BLaER1 treated with 17β-estradiol and CSF1 and Interleukin-3, amounts not matched to agents 10 nM and 100 nM (cell line): ENCODE data around the gene AP4B1.
"Not testable (repeated sequence)": the region's sequence is repeated elsewhere in the genome, so short reads cannot be mapped to it uniquely, and the experiment has no call there.

ENCODE experiments used
- H3K27ac ChIP-seq, 11 experiments: shearing (Covaris generic); formaldehyde crosslinking; 2 replicates each; pipeline ENCODE4 v1.8.1; 2022
- H3K27me3 ChIP-seq, 11 experiments: shearing (Covaris generic); formaldehyde crosslinking; 2 replicates each; pipeline ENCODE4 v1.8.1; 2022
- H3K36me3 ChIP-seq, 11 experiments: shearing (Covaris generic); formaldehyde crosslinking; 2 replicates each; pipeline ENCODE4 v1.8.1; 2022
- H3K4me1 ChIP-seq, 10 experiments: shearing (Covaris generic); formaldehyde crosslinking; 2 replicates each; pipeline ENCODE4 v1.8.1; 2022
- H3K4me2 ChIP-seq, 11 experiments: shearing (Covaris generic); formaldehyde crosslinking; 2 replicates each; pipeline ENCODE4 v1.8.1; 2022
- H3K4me3 ChIP-seq, 10 experiments: shearing (Covaris generic); formaldehyde crosslinking; 2 replicates each; pipeline ENCODE4 v1.8.1; 2022
- H3K9ac ChIP-seq, 11 experiments: shearing (Covaris generic); formaldehyde crosslinking; 2 replicates each; pipeline ENCODE4 v1.8.1; 2022
- H3K9me3 ChIP-seq, 11 experiments: shearing (Covaris generic); formaldehyde crosslinking; replicated peaks in 1 of 11; 2 replicates each; pipeline ENCODE4 v1.8.1; 2022
- H4K20me1 ChIP-seq, 11 experiments: shearing (Covaris generic); formaldehyde crosslinking; 2 replicates each; pipeline ENCODE4 v1.8.1; 2022
- Cebpa-rat ChIP-seq, 11 experiments: shearing (Covaris generic); IDR thresholded peaks; 2 replicates each; pipeline ENCODE4 v1.8.1; 2022

The AP4B1 gene

DNA sequence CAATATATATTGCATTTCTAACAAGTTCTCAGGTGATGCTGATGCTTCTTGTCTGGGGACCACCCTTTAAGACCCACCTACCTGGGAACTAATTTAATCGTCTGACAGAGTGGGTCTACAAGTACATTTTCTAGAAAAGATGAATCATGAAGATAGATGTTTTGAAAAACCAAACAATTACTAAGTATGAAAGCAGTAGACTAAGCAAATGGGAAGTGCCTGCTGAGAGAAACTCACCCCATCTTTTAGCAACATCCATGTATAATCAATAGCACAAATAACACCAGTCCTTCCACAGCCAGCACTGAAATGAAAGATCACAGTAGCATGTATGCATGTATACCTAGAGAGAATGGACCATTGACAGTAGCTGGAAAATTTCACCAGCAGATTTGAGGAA lies 50.4 kb downstream of the AP4B1 start:
- Histone ChIP-seq H3K27me3 (no peaks in the 10 kb centered on the region), H3K9ac (no peak overlapping the region), H3K36me3 (peaks cover 0 to 94% (median 15%) of the 10 kb centered on the region in 11 experiments; a peak in 15 of 22 replicates), H3K4me2 (no peak overlapping the region), H3K4me1 (peaks cover 8 to 20% (median 15%) of the 10 kb centered on the region in 10 experiments), H4K20me1 (no peaks in the 10 kb centered on the region), H3K4me3 (no peak overlapping the region), H3K9me3 (peaks cover 0 to 10% (median 3%) of the 10 kb centered on the region in 11 experiments; a peak in 7 of 22 replicates), H3K27ac (no peak overlapping the region)
- no peak for TF ChIP-seq Cebpa-rat (IDR thresholded peaks at IDR 0.05)

DNA sequence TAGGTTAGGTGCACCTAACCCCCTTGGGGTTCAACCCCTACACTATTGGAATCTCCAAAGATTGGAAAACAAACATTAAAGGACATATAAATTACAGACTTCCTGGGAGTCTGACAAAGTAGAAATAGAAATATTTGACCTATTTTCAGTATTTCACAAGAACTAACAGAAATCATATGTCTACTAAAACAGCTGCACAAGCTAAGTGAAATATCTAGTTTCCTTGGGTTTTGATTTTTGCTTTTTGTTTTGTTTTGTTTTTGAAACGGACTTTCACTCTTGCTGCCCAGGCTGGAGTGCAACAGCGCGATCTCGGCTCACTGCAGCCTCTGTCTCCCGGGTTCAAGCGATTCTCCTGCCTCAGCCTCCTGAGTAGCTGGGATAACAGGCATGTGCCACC lies 51.9 kb downstream of the AP4B1 start:
- Histone ChIP-seq H3K36me3 (peaks cover 0 to 93% (median 23%) of the 10 kb centered on the region in 11 experiments; a peak in 17 of 22 replicates), H3K9me3 (peaks cover 0 to 17% (median 5%) of the 10 kb centered on the region in 11 experiments; a peak in 15 of 22 replicates)
- H4K20me1 ChIP-seq, H3K27ac ChIP-seq, H3K4me3 ChIP-seq, H3K27me3 ChIP-seq, H3K4me1 ChIP-seq, H3K9ac ChIP-seq, H3K4me2 ChIP-seq: not testable (repeated sequence)

DNA sequence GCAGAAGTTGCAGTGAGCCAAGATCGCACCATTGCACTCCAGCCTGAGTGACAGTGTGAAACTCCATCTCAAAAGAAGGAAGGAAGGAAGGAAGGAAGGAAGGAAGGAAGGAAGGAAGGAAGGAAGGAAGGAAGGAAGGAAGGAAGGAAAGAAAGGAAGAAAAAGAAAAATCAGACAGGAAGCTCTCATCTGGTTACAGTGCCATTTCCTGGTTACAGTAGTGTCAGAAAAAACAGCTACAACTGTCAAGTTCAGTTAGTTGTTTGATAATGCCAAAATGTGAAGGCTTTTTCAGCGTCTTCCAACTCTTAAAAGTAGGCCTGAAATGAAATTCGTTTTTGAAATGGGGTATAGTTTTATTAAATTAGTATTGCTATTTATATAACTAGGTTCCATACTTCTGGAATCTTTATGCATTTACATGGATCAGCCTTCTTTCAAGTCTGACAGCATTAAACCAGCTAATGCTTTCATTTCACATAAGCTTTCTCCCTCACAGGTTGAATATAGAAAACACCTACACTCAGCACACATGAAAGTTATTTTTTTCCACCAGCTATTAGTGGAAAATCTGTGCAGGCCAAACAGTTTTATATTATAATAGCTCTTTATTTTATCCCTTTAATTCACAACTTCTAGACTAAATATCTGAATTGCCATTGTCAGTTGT lies 54.3 kb downstream of the AP4B1 start:
- Histone ChIP-seq H3K9me3 (peaks cover 2 to 28% (median 12%) of the 10 kb centered on the region in 11 experiments; a peak in 17 of 22 replicates), H3K36me3 (peaks cover 0 to 89% (median 18%) of the 10 kb centered on the region in 11 experiments; a peak in 15 of 22 replicates), H3K27ac (no peak overlapping the region), H4K20me1 (no peaks in the 10 kb centered on the region), H3K4me3 (no peak overlapping the region), H3K4me2 (peak overlapping the region in 2 of 11 experiments; percentile 12 to 24; a peak in 1 of 22 replicates), H3K9ac (no peak overlapping the region), H3K27me3 (no peaks in the 10 kb centered on the region), H3K4me1 (peaks cover 0 to 7% (median 1%) of the 10 kb centered on the region in 10 experiments; a peak in 2 of 20 replicates)
- TF ChIP-seq Cebpa-rat (IDR thresholded peaks at IDR 0.05): no peak

DNA sequence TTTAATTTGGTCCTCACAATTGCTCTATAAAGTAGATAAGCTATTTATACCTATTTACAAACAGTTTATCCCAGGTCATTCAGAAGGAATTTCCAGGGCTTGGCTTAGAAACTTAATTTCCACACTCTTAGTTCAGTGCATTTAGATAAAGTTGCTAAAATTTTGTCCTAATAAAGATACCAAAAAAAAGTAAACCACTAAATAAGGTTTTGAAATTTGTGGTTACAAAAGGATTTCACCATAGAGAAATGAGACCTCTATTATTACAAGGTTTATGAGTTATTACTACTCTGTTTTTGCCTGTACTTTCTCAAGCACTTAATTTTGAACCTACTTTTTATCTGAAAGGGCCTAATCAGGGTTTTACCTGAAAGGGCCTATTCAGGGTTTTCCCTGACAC lies 55.5 kb downstream of the AP4B1 start:
- Histone ChIP-seq H3K9me3 (peaks cover 2 to 28% (median 12%) of the 10 kb centered on the region in 11 experiments; a peak in 17 of 22 replicates), H3K4me3 (no peak overlapping the region), H3K27ac (no peak overlapping the region), H3K4me1 (peaks cover 0 to 7% (median 1%) of the 10 kb centered on the region in 10 experiments; a peak in 2 of 20 replicates), H3K4me2 (no peak overlapping the region), H3K36me3 (peaks cover 0 to 81% (median 12%) of the 10 kb centered on the region in 11 experiments; a peak in 15 of 22 replicates), H3K27me3 (no peaks in the 10 kb centered on the region), H4K20me1 (no peaks in the 10 kb centered on the region), H3K9ac (no peak overlapping the region)
- no peak for TF ChIP-seq Cebpa-rat (IDR thresholded peaks at IDR 0.05)

DNA sequence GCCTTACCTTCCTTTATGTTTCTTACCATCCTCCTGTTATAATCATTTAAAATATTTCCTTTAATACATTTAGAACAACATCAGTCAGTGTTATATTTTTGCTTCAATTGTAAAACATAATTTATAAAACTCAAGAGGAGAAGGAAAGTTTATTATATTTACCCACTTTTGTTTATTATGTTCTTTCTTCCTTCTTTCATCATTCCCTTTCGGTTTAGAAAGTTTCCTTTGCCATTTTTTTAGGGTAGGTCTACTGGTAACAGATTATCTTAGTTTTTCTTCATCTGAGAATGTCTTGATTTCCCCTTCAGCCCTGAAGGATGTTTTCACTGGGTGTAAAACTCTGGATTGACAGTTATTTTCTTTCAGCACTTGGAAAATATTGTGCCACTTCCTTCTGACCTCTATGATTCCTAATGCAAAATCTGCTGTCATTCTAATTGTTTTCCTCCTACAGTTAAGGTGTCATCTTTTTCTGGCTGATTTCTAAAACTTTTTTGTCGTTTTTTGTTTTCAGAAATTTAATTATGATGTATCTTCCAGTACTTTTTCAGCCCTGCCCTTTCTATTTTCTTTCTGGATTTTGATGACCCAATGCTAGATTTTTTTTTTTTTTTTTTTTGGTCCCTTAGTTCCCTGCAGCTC lies 58.1 kb downstream of the AP4B1 start:
- H3K4me1 ChIP-seq: peaks cover 0 to 7% (median 1%) of the 10 kb centered on the region in 10 experiments; a peak in 2 of 20 replicates
- H3K9me3 ChIP-seq: peaks cover 2 to 30% (median 21%) of the 10 kb centered on the region in 11 experiments; a peak in 17 of 22 replicates
- H3K4me2 ChIP-seq: no peak overlapping the region
- H3K36me3 ChIP-seq: peaks cover 0 to 80% (median 12%) of the 10 kb centered on the region in 11 experiments; a peak in 16 of 22 replicates
- no peak overlapping the region for H3K4me3 ChIP-seq
- H4K20me1 ChIP-seq: no peaks in the 10 kb centered on the region
- H3K9ac ChIP-seq: no peak overlapping the region
- no peak overlapping the region for H3K27ac ChIP-seq
- no peaks in the 10 kb centered on the region for H3K27me3 ChIP-seq
- no peak for TF ChIP-seq Cebpa-rat (IDR thresholded peaks at IDR 0.05)
